ENCODE data around the gene ALAS1.

DNA sequence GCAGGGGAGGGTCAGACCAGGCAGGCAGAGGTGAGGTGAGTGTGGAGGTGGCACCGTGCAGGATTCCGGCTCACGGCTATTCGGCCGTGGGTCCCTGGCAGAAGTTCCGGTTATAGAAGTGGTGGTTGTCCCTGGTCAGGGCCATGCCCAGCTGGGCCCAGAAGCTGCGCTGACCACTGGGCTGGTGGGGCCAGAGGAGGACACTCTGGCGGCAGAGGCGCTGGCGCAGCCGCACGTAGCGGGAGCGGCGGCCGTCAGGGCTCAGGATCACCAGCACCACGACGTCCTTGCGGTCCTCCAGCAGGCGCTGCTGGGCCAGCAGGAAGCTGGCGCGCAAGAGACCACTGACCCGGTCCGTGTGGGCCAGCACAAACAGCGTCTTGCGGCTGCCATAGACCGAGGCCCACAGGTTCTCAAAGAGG, 23.2 kb downstream of the ALAS1 start:
- TF ChIP-seq POLR2AphosphoS5 (IDR thresholded peaks at IDR 0.05; ENCODE audit: insufficient read depth, low read depth, low read length) = no peak
- no peak for TF ChIP-seq CTCF (IDR thresholded peaks at IDR 0.05; ENCODE audit: extremely low read depth in 1 of 2, insufficient read depth in 1 of 2, low read depth in 1 of 2, low read length in 2 of 2)
- no peak for TF ChIP-seq POLR2A (IDR thresholded peaks at IDR 0.05; ENCODE audit: low read depth, low read length)
- TF ChIP-seq EZH2 (IDR thresholded peaks at IDR 0.05; ENCODE audit: borderline replicate concordance, low read depth, low read length, severe bottlenecking) = no peak
- no peak for TF ChIP-seq JUN (IDR thresholded peaks at IDR 0.05; ENCODE audit: borderline replicate concordance, insufficient read depth, insufficient read length, low read depth)
- no peak for TF ChIP-seq MYC (IDR thresholded peaks at IDR 0.05; ENCODE audit: low read depth, low read length)
- TF ChIP-seq FOS (IDR thresholded peaks at IDR 0.05; ENCODE audit: borderline replicate concordance, insufficient read depth, low read length) = no peak
- no peak for TF ChIP-seq GATA2 (IDR thresholded peaks at IDR 0.05; ENCODE audit: insufficient read depth, insufficient read length, low read depth, low read length)
- TF ChIP-seq MAX (IDR thresholded peaks at IDR 0.05; ENCODE audit: insufficient read depth, insufficient read length) = no peak
